Muscle of leg (tissue), 11 donors: Measurements from ENCODE around the gene GRIA4. TPM values are rescaled to one million over a fixed set of nuclear protein-coding genes. Genes with fewer than 3 reads are reported as not detected.
A peak's percentile ranks its signal among the peaks of the same experiment; 100 is the strongest.

Source experiments
- DNase-seq: peaks from one replicate; pipeline ENCODE4 v3.0.0; 2013
- H3K27ac ChIP-seq: one replicate; pipeline ENCODE4 v1.5.1; 2013; ENCODE audit warnings: mild to moderate bottlenecking, low read length, control low read depth
- H3K27me3 ChIP-seq: one replicate; pipeline ENCODE4 v1.6.1; 2013; ENCODE audit warnings: low read length; ENCODE audit not compliant: control insufficient read depth, insufficient read depth
- H3K36me3 ChIP-seq: one replicate; pipeline ENCODE4 v1.6.1; 2013; ENCODE audit warnings: low read length; ENCODE audit not compliant: control insufficient read depth, insufficient read depth
- H3K4me1 ChIP-seq: one replicate; pipeline ENCODE4 v1.6.1; 2013; ENCODE audit warnings: low read length; ENCODE audit not compliant: control insufficient read depth, insufficient read depth
- H3K4me3 ChIP-seq: one replicate; pipeline ENCODE4 v1.5.1; 2013; ENCODE audit warnings: low read length, control low read depth
- H3K9me3 ChIP-seq: replicated peaks from 2 replicates; pipeline ENCODE4 v1.6.1; 2013; ENCODE audit warnings: low read depth, low read length; ENCODE audit not compliant: control insufficient read depth
- WGBS: methylation state at CpG from one replicate; pipeline ENCODE4 v1.1.5; 2013; ENCODE audit warnings: missing lambda C conversion rate; ENCODE audit not compliant: insufficient coverage; 5-methylcytosine and 5-hydroxymethylcytosine counted together
- polyA plus RNA-seq, 8 donors: library from polyadenylated mRNA; unstranded; fragments of 120-200 nt; gene quantifications; one replicate each; pipeline versions ENCODE4 v1.2.1 to v1.2.3, GENCODE V29; 2013; ENCODE audit warnings: inconsistent platforms in 1 of 8, low replicate concordance in 1 of 8; ENCODE audit not compliant: insufficient read length in 8 of 8, insufficient read depth in 1 of 8
- total RNA-seq: library from RNA; stranded (reverse); fragments of 120-200 nt; gene quantifications from one replicate; pipeline ENCODE4 v1.2.4, GENCODE V29; 2013

Gene GRIA4
- total and polyA plus RNA-seq, 9 donors, result 2.7 to 14.6 (median 7.8) TPM

DNA sequence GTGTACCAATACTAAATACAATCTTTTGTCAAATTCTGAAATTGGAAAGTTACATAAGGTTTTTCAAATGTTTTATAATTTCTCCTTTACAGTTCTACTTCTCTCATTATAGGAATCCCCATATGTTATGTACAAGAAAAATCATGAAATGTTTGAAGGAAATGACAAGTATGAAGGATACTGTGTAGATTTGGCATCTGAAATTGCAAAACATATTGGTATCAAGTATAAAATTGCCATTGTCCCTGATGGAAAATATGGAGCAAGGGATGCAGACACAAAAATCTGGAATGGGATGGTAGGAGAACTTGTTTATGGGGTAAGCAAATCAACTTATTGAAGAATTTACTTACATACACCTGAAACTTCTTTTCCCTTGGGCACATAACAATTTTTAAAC, 308.7 kb downstream of the GRIA4 start:
- Histone ChIP-seq H3K27me3 (no peaks in the 10 kb centered on the region), H3K4me3 (no peak overlapping the region), H3K4me1 (no peaks in the 10 kb centered on the region), H3K9me3 (no peaks in the 10 kb centered on the region), H3K36me3 (no peaks in the 10 kb centered on the region), H3K27ac (no peak overlapping the region)
- DNase-seq, result no peak

DNA sequence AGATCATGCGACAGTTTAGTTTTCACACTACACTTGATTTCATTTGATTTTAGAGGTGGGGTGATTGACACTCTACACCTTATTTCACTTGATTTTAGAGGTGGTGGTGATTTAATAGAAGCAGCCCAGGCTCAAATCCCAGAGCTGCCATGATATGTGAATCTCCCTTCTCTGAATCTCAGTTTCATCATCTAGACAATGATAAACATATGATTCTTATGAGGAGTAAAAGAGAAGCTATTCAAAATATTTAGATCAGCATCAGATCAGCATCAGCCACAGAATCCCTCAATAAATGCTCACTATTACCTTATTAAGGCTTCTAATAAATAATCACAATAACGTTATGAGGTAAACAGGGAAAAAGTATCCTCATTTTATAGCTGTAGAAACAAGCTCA, 313.4 kb downstream of the GRIA4 start:
- no CpG with 5 or more reads among the region's 2 CpGs for WGBS
- Histone ChIP-seq H3K27ac (no peak overlapping the region), H3K27me3 (no peaks in the 10 kb centered on the region), H3K4me1 (no peaks in the 10 kb centered on the region), H3K4me3 (no peak overlapping the region), H3K9me3 (no peaks in the 10 kb centered on the region), H3K36me3 (no peaks in the 10 kb centered on the region)
- no peak for DNase-seq

DNA sequence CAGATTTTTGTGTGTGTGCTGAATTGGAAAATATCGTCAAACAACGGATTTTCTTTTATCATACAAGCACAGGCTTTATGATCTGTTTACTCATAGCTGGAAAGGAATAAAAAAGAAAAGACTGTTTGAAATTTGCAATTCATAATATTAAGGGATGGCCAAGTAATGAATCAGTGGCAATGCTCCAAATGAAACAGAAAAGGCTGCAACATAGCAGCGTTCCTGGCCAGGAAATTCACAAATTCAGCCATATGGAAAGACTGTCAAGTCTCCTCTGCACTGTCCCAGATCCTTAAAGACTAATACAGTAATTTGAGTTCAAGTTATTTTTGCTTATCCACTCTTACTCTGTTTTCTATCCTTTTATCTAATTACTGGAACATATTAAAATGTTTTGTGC, 313.9 kb downstream of the GRIA4 start:
- 0% methylated on average over 1 of the region's 3 CpGs for WGBS
- no peaks in the 10 kb centered on the region for H3K9me3 ChIP-seq
- H3K27ac ChIP-seq, result no peak overlapping the region
- H3K27me3 ChIP-seq, result no peaks in the 10 kb centered on the region
- H3K36me3 ChIP-seq, result no peaks in the 10 kb centered on the region
- no peaks in the 10 kb centered on the region for H3K4me1 ChIP-seq
- peak; percentile 88 for DNase-seq
- H3K4me3 ChIP-seq, result no peak overlapping the region

DNA sequence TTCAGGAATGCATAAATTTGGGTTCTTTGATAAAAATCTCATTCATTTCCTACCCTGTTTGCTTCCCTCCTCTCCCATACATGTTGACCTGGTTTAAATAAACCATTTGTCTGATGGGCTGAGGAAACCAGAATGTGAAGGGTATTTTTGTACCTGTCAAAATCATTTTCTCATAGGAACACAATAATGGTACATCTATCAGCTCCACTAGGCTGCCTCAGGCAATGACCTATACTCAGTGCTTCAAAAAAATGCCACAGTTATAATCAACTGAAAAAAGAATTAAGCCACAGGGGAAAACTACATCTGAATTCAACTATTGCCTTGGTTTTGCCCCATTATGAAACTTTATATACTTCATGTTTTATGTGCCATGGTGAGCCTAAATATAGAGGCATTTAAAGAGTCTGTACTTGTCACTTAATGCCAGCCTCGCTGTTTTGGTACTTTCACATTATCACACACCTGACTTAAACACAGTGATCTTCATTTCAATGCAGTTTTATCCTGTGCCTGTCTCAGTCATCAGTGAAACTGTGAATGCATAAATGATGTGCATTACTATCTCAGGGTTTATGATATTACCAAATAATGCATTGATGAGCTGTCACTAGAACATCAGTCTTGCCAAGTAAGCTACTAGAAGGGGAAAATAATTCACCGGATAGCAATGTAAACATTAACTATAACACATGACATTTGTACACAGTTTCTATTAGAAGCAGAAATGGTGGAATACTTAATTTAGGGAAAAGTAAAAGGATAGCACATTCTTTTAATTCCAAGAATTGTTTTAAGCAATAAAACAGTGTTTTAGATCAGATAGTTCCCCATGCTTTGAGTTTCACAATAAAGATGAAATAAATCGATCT, 319.4 kb downstream of the GRIA4 start:
- Histone ChIP-seq H3K4me3 (no peak overlapping the region), H3K4me1 (no peaks in the 10 kb centered on the region)
- whole genome bisulfite sequencing, result no CpG with 5 or more reads among the region's 3 CpGs

DNA sequence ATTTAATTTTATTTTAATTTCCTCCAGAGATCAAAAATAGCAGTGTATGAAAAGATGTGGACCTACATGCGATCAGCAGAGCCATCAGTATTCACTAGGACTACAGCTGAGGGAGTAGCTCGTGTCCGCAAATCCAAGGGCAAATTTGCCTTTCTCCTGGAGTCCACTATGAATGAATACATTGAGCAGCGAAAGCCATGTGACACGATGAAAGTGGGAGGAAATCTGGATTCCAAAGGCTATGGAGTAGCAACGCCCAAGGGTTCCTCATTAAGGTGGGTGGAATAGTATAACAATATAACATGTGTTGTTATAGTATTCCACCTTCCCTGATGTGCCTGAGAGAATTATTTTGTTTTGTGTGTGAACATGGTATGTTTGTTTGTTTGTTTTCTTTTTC, 323.8 kb downstream of the GRIA4 start:
- H3K4me1 ChIP-seq, result no peaks in the 10 kb centered on the region
- H3K4me3 ChIP-seq, result no peak overlapping the region
- no peak for DNase-seq
- no peaks in the 10 kb centered on the region for H3K36me3 ChIP-seq
- H3K9me3 ChIP-seq, result no peaks in the 10 kb centered on the region
- no peak overlapping the region for H3K27ac ChIP-seq
- no peaks in the 10 kb centered on the region for H3K27me3 ChIP-seq
- 91% methylated on average over 3 of the region's 6 CpGs for WGBS

More for the DNA sequence above, 319.4 kb downstream of the GRIA4 start:
- Histone ChIP-seq H3K27me3 (no peaks in the 10 kb centered on the region), H3K36me3 (no peaks in the 10 kb centered on the region), H3K27ac (no peak overlapping the region), H3K9me3 (no peaks in the 10 kb centered on the region)
- DNase-seq, result no peak

DNA sequence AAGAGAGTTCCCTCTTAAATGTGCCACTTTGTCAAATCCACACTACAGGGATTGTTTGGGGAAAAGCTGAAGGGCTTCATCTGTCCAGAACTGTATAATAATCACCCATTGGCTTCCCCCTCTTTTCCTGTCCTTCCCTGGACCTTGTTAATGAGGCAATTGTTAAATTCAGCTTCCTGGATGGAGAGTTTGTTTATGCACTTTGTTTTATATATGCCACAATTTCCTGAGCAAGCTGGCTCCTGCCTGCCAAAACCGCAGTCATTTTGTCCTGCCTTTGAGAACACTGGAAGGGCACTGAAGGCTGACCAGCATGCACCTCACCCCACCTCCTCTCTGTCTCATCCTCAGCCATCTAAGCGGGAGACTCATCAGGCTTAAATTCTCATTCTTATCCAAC, 325.9 kb downstream of the GRIA4 start:
- Histone ChIP-seq H3K27me3 (no peaks in the 10 kb centered on the region), H3K9me3 (no peaks in the 10 kb centered on the region), H3K36me3 (no peaks in the 10 kb centered on the region), H3K27ac (no peak overlapping the region), H3K4me1 (no peaks in the 10 kb centered on the region), H3K4me3 (no peak overlapping the region)
- DNase-seq, result peak; percentile 9
- 27% methylated on average over 1 of the region's 2 CpGs for WGBS

DNA sequence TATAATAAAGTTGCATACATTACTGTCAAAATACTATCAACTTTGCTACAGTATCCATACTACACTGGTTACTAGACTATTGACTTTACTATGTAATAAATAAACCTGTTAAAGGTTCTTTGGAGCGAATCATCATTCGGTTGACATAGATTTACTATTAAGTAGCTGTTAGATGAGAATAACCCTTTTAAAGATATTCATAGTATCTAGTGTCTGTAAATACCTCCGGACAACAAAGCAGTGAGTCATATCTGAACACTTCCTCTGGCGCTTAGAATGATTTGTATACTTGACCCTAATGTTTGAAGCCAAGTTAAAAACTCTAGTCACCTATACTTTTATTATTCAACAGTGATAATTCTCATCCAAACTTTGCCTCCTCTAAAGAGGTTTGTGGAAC, 327.5 kb downstream of the GRIA4 start:
- DNase-seq, result no peak
- H3K4me3 ChIP-seq, result no peak overlapping the region
- no peaks in the 10 kb centered on the region for H3K9me3 ChIP-seq
- no peak overlapping the region for H3K27ac ChIP-seq
- H3K36me3 ChIP-seq, result no peaks in the 10 kb centered on the region
- H3K4me1 ChIP-seq, result no peaks in the 10 kb centered on the region
- no CpG with 5 or more reads among the region's 4 CpGs for WGBS
- H3K27me3 ChIP-seq, result no peaks in the 10 kb centered on the region

DNA sequence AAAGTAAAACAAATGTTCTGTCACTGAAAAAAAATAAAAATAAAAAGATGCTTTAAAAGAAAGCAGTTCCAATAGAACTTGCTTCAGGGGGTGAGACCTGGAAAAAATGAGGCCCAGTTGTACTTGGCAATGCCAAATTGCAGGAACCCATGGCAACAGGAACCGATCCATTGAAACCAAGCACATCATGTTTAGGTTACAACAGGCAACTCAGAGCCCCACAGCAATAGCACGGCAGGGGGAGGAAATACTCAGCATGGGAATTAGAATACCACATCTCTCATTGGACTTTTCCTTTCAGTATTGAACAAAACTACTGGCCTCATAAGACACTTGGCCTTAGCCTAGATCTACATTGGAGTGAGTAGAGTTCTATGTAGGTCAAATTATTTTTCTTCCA, 327.9 kb downstream of the GRIA4 start:
- 83% methylated on average over 1 of the region's 2 CpGs for WGBS

DNA sequence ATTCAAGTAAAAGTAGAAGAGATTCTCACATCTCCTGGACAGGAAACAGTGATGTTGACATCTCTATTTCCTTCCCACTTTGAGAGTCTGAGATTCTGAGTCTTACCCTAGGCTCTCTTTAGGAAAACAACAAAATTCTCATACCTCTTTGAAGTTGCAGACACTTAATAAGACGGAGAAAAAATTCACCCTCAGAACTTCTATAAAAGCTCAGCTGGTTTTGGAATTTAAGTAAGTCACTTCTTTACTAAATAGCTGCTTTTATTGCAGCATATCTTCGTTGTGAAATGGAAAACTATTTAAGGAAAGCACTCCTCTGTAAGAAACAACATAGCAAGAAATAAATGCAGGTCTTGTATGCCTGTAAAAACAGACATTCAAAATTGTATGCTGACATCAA, 333.0 kb downstream of the GRIA4 start:
- Histone ChIP-seq H3K36me3 (no peaks in the 10 kb centered on the region), H3K4me3 (no peak overlapping the region), H3K4me1 (no peaks in the 10 kb centered on the region), H3K9me3 (no peaks in the 10 kb centered on the region), H3K27me3 (no peaks in the 10 kb centered on the region), H3K27ac (no peak overlapping the region)
- peak; percentile 15 for DNase-seq
- no CpG with 5 or more reads among the region's 2 CpGs for WGBS

More for the DNA sequence above, 327.9 kb downstream of the GRIA4 start:
- Histone ChIP-seq H3K4me3 (no peak overlapping the region), H3K27ac (no peak overlapping the region), H3K9me3 (no peaks in the 10 kb centered on the region), H3K27me3 (no peaks in the 10 kb centered on the region), H3K36me3 (no peaks in the 10 kb centered on the region), H3K4me1 (no peaks in the 10 kb centered on the region)
- DNase-seq, result no peak

DNA sequence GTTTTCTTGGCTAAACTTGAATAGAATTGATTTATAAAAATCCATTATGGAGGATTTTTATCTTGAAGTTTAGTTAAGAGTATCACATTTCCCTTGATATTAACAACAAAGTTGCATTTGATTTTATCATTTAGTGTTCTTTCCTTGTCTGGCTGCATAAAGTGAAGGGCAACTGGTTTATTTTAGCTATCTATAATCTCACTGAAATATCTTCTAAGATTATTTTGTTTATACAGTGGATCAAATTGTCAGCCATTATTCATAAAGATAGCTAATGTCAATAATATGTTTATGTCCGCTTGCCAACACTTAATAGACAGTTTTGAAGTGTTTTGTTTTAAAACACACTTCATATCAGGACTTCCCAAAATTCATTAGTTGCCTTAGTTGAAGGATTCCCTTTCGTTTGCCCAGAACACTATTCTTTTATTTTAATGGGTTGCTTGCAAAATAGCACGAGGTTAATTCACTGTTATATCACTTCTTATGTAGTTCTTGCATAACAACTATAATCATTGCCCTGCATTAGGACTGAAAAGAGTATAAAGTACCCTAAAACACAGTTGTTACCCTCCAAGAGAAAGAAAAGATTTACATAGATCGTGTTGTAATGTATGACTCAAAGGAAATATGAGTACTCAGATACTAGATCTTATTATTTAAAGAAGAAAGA, 339.2 kb downstream of the GRIA4 start:
- Histone ChIP-seq H3K4me3 (no peak overlapping the region), H3K4me1 (no peaks in the 10 kb centered on the region), H3K27me3 (no peaks in the 10 kb centered on the region), H3K27ac (no peak overlapping the region), H3K36me3 (no peaks in the 10 kb centered on the region), H3K9me3 (no peaks in the 10 kb centered on the region)
- no peak for DNase-seq
- WGBS, result no CpG with 5 or more reads among the region's 4 CpGs
